Activated CD4-positive, CD25-positive, alpha-beta regulatory T cell (primary cell): ENCODE results near the gene NUB1.

Experiments
- DNase-seq, 4 experiments: peaks; one replicate each; lab custom pipeline; 2025; lab: John Stamatoyannopoulos, UW

The NUB1 gene

GRCh38 chr7:151423936-151424335 is 82.3 kb downstream of the NUB1 start:
- DNase-seq = no peak

DNA sequence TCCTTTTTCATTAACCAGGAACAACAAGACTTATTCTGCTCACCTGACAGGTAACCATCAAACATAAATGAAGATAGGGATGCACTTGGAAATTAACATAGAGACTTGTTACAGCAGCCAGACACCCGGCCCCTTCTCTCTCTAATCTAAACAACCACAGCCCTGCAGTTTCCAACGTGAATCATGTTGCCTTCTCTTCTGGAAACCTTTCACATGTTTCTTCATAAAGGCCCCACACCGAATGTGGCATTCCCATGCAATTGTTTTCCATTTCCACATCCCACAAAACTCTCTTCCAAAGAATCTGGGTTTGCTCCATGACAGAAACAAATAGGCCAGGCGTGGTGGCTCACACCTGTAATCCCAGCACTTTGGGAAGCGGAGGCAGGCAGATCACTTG is 83.2 kb downstream of the NUB1 start:
- no peak for DNase-seq

DNA sequence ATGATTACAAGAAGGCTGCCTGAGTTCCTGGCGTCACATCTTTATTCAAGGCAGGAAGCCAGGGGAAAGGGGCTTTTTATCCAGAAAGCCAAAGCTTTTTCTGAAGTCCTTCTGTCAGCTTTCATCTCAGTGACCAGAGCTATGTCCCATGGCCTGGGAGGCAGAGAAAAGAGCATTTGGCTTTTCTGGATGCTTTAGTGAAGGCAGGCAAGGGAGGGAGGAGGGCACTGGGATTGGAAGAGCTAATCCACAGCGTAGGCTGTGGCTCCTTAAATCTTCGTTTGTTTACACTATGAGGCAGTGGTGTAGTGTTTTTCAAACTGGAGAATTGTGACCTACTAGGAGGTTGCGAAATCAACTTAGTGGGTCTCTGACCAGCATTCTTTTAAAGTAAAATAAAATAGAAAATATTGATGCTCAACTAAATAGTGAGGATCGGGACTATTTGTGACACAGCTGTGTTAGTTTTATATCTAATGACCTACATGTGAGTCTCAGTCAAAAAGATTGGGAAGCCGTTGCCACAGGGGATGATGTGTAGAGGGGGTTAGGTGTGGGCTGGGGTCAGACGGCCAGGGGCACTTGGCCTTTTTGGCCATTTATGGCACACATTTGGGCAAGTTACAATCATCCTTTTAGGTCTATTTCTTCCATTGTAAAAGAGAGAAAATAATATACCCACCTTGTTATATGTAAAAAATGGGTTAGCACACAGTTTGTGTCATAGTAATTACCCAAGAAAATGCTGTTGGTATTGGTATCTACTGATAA is 84.2 kb downstream of the NUB1 start:
- DNase-seq = no peak

GRCh38 chr7:151426441-151426903 is 84.9 kb downstream of the NUB1 start:
- no peak for DNase-seq

- DNase-seq = no peak
Measured at GRCh38 chr7:151426904-151427704, 85.5 kb downstream of the NUB1 start.

DNA sequence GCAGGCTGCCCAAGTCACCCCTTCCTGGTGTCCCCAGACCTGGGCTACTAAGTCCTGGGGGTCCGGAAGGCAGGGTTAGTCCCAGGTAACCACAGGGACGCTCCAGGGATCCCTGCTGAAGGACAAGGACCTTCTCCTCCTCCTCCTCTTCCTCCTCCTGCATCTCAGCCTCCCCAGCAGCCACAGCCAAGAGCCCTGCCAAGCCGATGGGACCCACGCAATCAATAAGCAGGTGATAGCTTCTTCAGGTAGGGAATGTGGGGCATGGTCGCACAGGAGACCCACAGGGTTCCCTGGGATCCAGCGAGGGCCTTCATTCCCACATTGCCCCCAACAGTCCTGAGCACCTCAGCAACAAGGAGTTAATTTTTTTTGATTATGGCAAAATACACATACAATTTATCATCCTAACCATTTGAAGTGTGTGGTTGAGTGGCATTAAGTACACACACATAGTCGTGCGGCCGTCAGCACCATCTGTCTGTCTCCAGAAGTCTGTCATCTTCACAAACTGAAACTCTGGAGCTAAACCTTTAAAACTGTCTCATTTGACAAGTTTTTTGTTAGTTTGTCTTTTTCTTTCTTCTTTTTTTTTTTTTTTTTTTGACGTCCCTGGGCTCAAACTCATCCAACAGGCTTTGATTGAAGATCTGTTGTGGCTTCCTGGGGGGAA is 86.2 kb downstream of the NUB1 start:
- no peak for DNase-seq
